Stimulated activated CD4-positive, alpha-beta T cell treated with anti-CD3 and anti-CD28 coated beads, TNF-alpha, amount 100 ng/mL, for 24 hours (primary cell): ENCODE data around the gene CGREF1.

Experiments used
- DNase-seq, 3 experiments: peaks; one replicate each; pipeline ENCODE4 v3.0.0-alpha.2; 2020; ENCODE audit warnings: low read depth in 3 of 3

The CGREF1 gene, protein sequence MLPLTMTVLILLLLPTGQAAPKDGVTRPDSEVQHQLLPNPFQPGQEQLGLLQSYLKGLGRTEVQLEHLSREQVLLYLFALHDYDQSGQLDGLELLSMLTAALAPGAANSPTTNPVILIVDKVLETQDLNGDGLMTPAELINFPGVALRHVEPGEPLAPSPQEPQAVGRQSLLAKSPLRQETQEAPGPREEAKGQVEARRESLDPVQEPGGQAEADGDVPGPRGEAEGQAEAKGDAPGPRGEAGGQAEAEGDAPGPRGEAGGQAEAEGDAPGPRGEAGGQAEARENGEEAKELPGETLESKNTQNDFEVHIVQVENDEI

DNA sequence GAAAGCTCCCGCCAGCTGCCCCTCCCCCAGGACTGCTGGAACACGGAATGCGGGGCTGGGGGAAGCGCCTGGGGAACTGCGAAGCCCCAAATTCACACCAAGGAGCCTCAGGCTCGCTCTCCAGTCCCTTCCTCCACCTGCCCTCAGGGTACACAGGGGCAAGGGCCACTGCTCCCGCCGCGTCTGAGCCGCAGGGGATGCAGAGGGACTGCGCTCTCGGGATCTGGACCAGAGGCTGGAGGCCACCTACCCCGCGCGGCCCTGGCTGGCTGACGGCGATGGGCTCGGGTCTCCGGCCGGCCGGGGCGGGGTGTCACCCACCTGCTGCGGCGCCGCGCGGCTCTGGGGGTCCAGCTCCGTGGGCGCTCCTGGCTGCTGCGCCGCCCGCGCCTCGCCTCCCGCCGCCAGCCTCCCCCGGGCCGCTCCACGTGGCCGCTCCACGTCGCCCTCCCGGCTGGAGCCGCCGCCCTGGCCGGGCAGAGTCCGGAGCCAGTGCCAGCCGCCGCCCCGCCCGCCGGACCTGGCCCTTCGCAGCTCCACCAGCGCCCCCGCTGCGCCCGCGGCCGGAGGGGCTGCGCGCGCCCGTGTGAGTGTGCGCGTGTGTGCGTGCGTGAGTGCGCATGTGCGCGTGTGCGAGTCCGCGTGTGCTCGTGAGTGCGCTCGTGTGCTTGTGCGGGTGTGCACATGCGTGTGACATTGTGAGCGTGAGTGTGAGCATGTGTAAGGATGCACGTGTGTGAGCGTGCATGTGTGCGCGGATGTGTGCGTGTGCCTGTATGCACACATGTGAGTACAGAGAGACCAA, at the start of gene CGREF1:
TSS of gene CGREF1 (minus strand) at position 604 of the 805 bp plus-strand sequence. CDS start 14,762 bp downstream, outside the sequence.
- peak in 1 of 3 experiments; percentile 22 for DNase-seq

DNA sequence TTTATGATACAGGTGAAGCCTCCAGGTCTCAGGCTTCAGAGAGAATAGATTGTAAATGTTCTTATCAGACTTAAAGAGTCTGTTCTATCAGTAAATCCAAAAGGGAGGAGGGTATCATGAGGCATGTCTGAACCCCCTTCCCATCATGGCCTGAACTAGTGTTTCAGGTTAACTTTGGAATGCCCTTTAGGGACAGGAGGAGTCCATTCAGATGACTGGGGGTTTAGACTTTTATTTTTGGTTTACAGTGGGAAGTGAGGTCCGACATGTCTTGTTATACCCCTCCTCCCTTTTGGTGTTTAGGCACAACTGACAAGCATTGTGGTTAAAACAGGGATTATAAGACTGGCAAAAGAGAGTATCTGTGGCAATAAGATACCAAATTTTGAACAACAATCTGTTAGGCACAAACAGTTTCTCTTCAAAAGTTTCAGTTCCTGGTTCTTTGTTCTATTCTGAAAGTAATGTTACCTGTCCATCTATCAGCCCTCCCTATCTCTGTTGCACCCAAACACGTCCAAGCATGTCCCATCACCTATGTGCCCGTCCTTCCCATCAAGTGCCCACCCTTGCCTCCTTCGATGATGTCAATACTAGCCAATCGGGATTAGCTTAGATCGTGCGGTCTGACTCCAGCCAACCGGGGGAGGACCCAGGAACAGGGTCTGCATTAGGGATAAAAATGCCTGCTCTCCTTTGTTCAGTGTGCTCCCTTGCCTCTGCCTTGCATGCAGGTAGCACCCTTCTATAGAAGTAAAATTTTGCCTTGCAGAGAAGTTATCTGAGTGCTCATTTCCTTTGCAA, 46.2 kb upstream of the CGREF1 start:
- no peak for DNase-seq

DNA sequence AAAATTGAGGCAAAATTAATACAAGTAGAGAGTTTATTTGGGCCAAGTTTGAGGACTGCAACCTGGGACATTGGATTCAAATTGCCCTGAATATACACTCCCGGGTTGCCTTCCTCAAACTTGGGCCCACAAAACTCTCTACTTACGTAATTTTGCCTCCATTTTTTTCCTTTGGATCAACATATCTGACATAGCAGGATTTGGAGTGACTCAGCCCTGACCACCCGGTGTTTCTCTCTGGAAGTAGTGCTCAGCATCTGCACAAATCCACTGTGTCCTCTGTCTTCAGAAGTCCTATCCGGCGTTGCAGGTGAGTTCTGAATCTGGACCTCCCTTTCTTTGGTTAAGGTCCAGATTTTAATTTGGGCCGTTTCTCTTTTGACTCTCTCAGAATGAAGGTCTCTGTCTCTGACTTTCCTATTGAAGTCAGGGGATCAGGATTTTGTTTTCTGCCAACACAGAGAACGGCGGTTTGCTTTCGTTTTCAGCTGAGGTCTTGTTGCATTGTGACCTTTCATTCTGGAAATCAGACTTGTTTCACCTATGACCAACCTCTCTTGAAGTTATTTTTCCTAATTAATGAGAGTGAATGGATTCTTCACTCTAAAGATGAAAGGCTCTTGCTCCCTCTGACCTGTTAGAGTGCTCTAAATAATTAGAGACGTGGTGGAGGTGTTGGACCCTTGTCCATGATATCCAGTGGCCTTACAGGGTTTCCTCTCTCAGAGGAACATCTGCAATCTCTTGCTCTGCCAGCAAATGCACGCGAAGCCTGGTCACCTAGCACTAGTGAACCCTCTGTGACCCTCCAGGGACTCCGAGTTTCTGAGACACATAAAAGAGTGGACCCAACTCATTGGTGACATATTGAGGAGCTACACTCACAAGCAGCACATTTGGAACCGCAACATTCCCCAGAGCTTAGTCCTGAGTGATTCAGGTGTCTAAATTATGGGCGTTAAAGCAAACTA, 43.5 kb upstream of the CGREF1 start:
- no peak for DNase-seq

DNA sequence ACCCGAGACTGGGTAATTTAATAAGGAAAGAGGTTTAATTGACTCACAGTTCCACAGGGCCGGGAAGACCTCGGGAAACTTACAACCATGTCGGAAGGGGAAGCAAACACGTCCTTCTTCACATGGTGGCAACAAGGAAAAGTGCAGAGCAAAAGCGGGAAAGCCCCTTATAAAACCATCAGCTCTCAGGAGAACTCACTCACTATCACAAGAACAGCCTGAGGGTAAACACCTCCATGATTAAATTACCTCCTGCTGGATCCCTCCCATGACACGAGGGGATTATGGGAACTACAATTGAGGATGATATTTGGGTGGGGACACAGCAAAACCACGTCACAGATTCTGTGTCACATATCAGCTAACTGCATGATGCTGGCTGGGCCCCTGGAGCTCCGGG, 41.3 kb upstream of the CGREF1 start:
- DNase-seq = no peak

DNA sequence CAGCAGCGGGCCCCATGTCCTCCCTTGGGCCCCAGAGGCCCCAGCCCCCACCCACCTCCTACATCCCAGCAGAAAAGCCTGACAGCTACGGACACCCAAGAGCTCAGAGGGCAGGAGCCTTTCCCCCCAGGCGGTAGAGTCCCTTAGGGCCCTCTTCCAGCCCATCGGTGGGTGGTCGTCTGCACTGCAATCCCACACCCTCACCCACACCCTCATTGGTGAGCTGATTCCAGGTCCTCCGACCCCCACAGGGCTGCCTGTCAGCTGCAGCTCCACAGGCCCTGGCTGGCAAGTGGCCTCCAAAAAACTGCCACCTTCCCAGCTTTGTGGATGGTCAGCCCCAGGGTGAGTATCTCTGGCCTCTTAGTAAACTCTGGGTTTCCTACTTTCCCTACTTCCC, 40.3 kb upstream of the CGREF1 start:
- no peak for DNase-seq

DNA sequence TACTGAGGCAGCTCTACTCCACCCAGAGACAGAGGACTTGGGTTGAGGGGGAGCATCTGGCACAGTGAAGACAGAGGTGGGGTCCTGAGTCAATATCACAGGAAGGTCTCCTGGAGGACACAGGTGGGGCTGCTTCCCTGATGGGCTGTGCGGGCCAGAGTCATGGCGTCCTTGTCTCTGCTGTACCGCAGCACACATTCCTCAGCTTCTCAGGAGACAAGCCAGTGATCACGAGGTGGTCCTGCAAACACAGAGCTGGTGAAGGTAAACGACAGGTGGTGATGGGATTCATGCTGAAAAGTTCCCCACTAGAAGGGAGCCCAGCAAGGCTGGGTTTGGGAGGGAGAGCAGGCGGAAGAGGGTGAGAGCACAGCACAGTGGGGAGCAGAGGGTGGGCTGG, 39.5 kb upstream of the CGREF1 start:
- DNase-seq = no peak

DNA sequence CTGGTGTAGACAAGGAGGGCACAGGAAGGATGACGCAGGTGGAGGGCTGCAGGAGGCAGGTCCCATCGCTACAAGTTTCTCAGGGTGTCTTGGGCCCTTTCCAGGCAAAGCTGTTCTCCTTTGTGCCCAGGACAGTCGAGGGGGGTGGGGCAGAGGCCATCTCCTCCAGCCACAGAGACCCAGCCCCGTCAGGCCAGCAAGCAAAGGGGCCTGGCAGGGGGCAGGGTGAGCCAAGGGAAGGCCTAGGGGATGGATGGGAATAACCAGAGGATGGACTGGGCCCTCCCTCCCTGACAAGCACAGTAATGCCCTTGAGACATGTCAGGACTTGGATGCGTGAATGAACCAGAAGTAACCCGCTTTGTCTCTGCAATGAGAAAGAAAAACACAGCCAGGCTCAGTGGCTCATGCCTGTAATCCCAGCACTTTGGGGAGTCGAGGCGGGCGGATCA, 36.2 kb upstream of the CGREF1 start:
- DNase-seq = no peak

DNA sequence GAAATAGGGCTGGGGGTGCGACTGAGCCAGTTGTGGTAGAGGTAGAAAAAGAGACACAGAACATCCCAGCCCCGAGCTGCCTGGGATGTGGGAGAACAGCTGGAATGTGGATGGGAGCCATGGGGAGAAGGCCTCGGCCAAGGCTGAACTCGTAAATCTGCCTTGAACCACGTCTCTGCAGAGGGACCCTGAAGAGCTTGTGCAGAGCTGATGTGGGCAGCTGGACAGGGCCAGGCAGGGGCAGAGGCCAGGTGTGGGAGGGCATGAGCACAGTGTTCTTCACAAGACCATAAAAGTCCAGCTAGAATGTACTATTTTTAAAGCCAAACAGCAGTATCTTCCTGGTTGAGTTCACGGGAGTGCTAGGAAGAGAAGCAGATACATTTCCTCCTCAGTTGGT, 35.6 kb upstream of the CGREF1 start:
- DNase-seq = no peak

DNA sequence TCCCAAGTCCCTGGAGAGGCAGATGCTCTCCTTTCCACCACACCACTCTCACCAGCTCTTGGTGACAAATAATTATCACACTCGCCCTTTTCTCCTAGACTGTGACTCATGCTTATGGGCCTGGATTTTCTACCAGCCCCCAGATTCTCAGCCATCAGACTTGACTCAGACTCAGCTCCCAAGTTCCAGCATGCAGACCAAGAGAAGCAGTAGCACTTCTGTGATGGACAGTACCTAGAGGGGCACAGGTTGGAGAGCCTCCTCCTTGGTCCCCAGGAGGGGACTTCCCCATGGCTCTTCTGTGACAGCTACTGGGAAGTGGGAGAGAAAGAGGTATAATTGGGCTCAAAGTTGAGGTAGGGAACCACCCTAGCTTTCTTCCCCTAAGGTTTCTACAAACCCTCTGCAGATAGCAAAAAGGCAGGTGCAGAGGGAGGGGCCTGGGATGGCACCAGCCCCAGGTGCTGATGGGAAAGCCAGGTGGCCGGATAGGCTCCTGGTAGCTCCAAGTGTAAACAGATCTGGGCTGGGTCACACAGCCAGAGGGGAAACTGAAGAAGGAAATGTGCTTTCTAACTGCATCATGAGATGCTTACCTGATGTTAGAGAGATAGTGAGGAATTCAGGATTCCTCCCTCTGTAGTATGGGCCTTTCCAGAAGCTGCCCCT, 34.0 kb upstream of the CGREF1 start:
- DNase-seq = no peak

DNA sequence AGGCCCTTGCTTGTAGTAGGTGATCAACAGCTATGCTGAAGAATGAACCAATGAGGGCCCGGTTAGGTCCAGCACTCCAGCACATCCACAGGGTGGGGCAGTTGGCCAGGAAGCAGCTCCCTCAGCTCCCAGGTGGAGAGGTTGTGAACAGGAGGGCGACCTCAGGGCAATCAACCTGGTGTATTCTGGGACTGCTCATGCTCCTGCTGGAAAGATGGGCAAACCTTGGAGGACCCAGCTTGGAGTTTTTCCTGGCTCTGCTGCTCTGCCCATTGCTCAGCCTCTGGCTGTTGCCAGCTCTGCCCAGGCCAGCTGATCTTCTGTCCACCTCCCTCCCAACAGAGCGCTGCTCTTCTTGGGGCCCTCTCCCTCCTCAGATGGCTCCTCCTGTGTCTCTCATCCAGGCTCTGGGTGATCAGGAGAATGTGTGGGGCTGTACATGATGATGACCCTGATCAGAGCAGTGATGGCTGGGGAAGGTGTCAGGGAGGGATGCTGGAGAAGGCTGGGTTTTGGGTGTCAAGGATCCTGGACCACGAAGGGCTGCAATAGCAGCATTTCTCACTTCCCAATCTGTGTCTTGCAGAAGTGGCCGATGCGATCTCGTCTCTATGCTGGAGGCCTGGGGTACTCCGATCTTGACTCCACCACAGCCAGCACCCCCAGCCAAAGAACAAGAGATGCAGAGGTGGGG, 33.3 kb upstream of the CGREF1 start:
- no peak for DNase-seq

DNA sequence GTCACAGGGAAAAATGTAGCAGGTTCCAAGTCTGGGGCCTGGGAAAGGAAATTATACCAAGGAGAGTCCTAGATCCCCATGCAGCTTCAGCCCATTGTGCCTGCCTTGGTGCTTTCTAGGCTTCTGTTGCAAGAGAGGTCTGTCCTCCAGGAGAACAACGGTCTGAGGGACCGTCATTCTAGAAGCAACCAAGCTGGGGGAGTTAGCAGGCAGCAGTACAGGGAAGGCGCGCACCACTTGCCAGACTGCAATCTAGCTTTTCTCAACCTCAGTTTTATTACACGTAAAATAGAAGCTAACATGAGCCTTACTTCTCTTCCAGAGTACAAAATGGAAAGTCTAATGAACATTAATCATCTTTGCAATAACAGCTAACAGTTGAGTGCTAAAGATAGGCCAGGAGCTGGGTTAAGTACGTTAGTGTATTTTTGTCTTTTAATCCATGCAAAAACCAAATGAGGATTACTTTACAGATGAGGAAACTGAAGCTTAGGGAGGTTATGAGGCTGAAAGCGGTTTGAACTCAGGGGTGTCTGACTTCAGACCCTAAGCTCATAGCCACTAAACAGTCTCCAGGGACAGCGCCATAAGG, 31.8 kb upstream of the CGREF1 start:
- no peak for DNase-seq

DNA sequence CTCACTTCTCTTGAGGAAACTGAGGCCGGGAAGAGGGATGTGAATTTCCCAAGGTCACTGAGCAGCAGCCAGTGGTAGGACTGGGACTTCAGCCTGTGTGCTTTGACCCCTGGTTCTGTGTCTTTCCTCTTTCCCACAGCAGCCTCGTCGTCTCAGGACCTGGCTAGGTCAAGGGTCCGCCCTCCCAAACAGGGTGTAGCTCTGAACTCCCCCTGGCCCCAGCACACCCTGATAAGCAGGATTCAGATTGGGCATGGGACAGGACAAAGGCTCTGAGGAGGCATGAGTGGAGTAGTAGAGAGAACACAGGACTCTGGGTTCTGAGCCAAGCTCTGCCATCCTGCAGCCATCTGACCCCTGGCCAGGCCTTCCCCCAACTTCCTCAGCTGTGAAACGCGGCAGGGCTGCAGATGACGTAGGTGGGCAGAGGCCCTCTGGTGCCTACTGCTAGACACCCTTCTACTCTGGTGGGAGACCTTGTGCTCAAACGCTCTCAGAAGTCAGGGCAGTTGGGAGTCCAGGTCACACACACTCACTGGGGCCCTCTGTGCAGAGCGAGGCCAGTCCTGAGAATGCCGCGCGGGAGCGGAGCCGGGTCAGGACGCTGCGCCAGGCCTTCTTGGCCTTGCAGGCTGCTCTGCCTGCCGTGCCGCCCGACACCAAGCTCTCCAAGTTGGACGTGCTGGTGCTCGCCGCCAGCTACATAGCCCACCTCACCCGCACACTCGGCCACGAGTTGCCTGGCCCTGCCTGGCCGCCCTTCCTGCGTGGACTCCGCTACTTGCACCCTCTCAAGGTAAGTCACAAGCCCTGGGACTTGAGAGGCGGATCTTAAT, 30.9 kb upstream of the CGREF1 start:
- DNase-seq = no peak

DNA sequence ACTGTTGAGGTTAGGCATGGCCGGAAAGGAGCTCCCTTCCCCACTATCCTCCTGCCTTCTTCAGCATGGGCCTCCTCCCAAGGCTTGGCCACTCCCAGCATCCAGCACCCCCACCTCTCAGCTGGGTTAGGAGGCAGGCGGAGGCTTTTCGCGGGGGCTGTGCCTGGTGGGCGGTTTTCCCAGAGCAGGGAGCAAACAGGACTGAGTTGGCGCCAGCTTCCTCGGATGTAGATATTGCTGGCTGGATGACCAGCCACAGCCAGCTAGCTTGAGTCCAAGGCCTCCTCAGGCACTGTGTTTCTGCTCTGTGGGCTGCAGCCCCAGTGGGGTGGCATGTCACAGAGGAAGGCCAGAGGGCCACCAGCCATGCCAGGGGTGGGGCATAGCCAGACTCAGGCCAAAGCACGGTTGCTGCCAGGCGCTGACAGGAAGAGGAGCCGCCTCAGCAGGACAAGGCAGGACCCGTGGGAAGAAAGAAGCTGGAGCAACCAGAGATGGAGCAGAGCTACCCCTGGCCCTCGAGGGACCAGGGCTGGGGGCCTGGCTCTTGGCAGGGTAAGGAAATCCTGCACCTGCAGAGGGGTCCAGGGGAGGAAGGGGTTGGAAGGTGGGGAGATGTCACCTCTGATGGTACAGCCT, 30.0 kb upstream of the CGREF1 start, which contains the start of gene TCF23:
TSS of gene TCF23 (plus strand) at position 204 of the 639 bp plus-strand sequence. CDS start at position 334, 130 bp downstream.
- no peak for DNase-seq

DNA sequence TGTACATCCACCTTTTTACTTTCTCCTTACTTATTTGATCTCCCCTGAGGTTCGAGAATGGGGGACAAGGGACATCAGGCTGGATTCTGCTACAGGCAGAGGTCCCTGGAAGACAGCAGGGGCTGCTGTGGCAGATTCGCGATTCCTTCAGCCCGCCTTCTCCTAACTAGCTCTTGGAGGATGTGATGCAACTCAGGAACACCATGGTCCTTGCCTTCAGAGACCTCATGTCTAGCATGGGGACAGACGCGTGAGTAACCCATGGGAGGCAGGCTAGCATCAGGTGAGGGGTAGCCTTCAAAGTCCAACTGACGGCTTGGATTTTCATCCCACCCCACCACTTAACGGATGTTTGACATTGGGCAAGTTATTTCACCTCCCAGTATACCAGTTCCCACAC, 29.0 kb upstream of the CGREF1 start:
- no peak for DNase-seq

DNA sequence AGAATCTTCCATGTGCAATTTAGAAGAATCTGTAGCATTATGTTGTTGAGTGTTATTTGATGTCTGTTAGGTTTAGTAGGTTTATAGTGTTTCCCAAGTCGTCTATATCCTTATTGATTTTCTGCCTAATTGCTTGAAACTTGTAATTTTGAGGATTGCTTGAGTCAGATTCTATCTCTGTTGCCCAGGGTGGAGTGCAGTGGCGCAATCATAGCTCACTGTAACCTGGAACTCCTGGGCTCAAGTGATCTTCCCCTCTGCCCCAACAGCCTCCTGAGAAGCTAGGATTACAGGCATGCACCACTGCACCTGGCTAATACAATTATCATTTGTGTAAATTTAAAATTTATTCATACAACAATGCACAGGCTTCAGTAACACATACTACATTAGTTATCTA, 26.8 kb upstream of the CGREF1 start:
- no peak for DNase-seq

DNA sequence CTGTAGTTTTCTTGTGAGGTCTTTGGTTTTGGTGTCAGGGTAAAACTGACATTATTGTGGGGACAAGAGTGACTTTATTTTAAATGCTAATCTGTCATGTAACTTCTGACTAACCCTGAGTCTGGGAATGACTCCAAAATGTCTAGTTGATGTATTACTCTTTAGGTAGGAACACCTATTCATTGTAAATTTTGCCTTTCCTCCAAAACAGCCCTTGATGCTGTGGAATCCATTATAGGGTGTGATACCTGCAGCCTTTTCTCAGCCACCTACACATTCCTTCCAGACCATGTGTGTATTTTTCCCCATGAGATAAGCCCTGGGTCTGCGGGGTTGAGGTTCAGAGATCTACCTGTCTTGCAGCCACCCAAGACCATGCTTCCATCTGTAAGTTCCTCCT, 24.4 kb upstream of the CGREF1 start:
- DNase-seq = no peak

DNA sequence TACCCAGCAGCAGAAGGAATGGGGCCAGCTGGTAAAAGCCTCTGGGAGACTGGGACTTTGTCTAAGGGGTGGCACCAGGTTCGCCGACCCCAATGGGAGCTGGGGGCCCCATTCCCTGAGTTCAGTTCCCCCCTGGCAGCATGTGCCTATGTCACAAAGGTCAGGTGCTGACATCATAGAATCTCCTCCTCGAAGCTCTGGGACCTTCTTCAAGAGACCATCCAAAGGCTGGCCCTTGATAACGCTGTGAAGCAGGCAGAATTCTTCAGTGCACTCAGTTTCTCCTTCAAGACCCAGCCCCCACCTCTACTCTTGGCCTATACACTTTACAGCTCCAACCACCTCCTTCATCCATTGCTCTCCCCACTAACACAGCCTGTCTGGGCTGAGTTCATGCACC, 20.4 kb upstream of the CGREF1 start, which contains the start of gene PRR30:
TSS of gene PRR30 (minus strand) at position 101 of the 400 bp plus-strand sequence. CDS start 1,081 bp downstream, outside the sequence.
- DNase-seq = no peak

DNA sequence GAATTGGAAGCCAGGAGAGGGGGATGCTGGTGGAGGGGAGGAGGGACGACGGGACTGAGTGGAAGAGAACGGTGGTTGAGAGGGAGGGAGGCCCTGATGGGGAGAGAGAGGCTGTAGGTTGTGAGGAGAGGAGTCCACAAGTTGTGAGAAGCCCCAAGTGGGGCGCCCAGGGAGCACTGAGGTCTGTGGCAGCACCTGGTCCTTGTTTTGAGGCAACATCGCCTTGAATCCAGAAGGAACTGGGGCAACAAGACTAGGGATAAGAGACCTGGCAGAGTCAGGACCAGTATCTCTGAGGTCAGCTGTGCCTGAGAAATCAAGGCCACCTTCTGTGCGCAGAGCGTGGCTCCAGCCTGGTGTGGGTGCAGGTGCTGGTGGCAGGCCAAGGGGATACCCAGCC, 19.2 kb upstream of the CGREF1 start:
- DNase-seq = no peak
